Osteocyte (in vitro differentiated cells): ENCODE results near the gene CD79B. TPM values are rescaled to one million over a fixed set of nuclear protein-coding genes. Genes with fewer than 3 reads are reported as not detected.

Experiments used
- DNase-seq: peaks from one replicate; pipeline ENCODE4 v3.0.0; 2021; ENCODE audit warnings: mixed read lengths; ENCODE audit not compliant: unreplicated experiment; ENCODE audit errors: extremely low spot score
- H3K27ac Mint-ChIP-seq: one replicate; pipeline ENCODE4 v1.8.0; 2021; ENCODE audit warnings: mild to moderate bottlenecking, mixed read lengths; ENCODE audit not compliant: unreplicated experiment
- H3K27me3 Mint-ChIP-seq: one replicate; pipeline ENCODE4 v1.8.0; 2021; ENCODE audit warnings: mixed read lengths; ENCODE audit not compliant: unreplicated experiment
- H3K36me3 Mint-ChIP-seq: one replicate; pipeline ENCODE4 v1.8.0; 2021; ENCODE audit warnings: mixed read lengths; ENCODE audit not compliant: unreplicated experiment
- H3K4me1 Mint-ChIP-seq: one replicate; pipeline ENCODE4 v1.8.0; 2021; ENCODE audit warnings: mixed read lengths; ENCODE audit not compliant: unreplicated experiment
- H3K4me3 Mint-ChIP-seq: one replicate; pipeline ENCODE4 v1.8.0; 2021; ENCODE audit warnings: mild to moderate bottlenecking, moderate library complexity, mixed read lengths; ENCODE audit not compliant: unreplicated experiment
- H3K9me3 Mint-ChIP-seq: one replicate; pipeline ENCODE4 v1.8.0; 2021; ENCODE audit warnings: mixed read lengths; ENCODE audit not compliant: unreplicated experiment
- CTCF ChIP-seq: fragments of 200-600 bp; sonication (generic); IDR thresholded peaks from 2 replicates; pipeline ENCODE4 v1.5.0; 2021; ENCODE audit warnings: antibody characterized with exemption, mild to moderate bottlenecking, moderate library complexity
- long read RNA-seq: library from polyadenylated mRNA; unstranded; transcript quantifications from one replicate; pipeline ENCODE4 v2.0.0, GENCODE V29; 2021
- total RNA-seq: library from RNA; stranded (reverse); gene quantifications from 2 replicates; pipeline ENCODE4 v1.2.1, GENCODE V29; 2021

CD79B gene
- total RNA-seq = not detected in 2 replicates
- long read RNA-seq = 0 reads

- Mint-ChIP-seq H3K4me1 (peaks cover 4% of the 10 kb centered on the region), H3K27me3 (peaks cover 16% of the 10 kb centered on the region), H3K27ac (no peak within 1 kb of the TSS), H3K36me3 (no peaks in the 10 kb centered on the region), H3K9me3 (no peaks in the 10 kb centered on the region), H3K4me3 (no peak within 1 kb of the TSS)
- no peak for TF ChIP-seq CTCF
- DNase-seq = no peak
These were observed at the start of gene CD79B for GRCh38 chr17:63931981-63932561. Gene CD79B, minus strand, starts transcription at chr17:63932331. Its CDS starts 70 bp downstream, at chr17:63932261.

- H3K4me1 Mint-ChIP-seq = peaks cover 10% of the 10 kb centered on the region
- H3K36me3 Mint-ChIP-seq = no peaks in the 10 kb centered on the region
- H3K9me3 Mint-ChIP-seq = peaks cover 13% of the 10 kb centered on the region
- no peak overlapping the region for H3K4me3 Mint-ChIP-seq
- H3K27ac Mint-ChIP-seq = no peak overlapping the region
- TF ChIP-seq CTCF = no peak
- H3K27me3 Mint-ChIP-seq = peaks cover 8% of the 10 kb centered on the region
- DNase-seq = no peak
These were observed 46.4 kb upstream of the CD79B start for GRCh38 chr17:63978272-63979200.

GRCh38 chr17:63976702-63977101, 44.6 kb upstream of the CD79B start:
- H3K36me3 Mint-ChIP-seq = no peaks in the 10 kb centered on the region
- DNase-seq = no peak
- H3K4me3 Mint-ChIP-seq = no peak overlapping the region
- H3K9me3 Mint-ChIP-seq = peaks cover 1% of the 10 kb centered on the region
- H3K4me1 Mint-ChIP-seq = peaks cover 10% of the 10 kb centered on the region
- no peak for TF ChIP-seq CTCF
- H3K27ac Mint-ChIP-seq = no peak overlapping the region
- peaks cover 5% of the 10 kb centered on the region for H3K27me3 Mint-ChIP-seq

GRCh38 chr17:63975541-63976092, 43.5 kb upstream of the CD79B start:
- Mint-ChIP-seq H3K4me3 (no peak overlapping the region), H3K9me3 (no peaks in the 10 kb centered on the region), H3K27me3 (peaks cover 5% of the 10 kb centered on the region), H3K4me1 (peaks cover 10% of the 10 kb centered on the region), H3K27ac (no peak overlapping the region), H3K36me3 (no peaks in the 10 kb centered on the region)
- TF ChIP-seq CTCF = no peak
- DNase-seq = no peak
